NCI-H2029 treated with DMSO at 0.1 percent for 48 hours (cell line): ENCODE results near the gene BPIFB1.

Source experiments
- DNase-seq: peaks from one replicate; lab custom pipeline; 2025; lab: John Stamatoyannopoulos, UW

The BPIFB1 gene

DNA sequence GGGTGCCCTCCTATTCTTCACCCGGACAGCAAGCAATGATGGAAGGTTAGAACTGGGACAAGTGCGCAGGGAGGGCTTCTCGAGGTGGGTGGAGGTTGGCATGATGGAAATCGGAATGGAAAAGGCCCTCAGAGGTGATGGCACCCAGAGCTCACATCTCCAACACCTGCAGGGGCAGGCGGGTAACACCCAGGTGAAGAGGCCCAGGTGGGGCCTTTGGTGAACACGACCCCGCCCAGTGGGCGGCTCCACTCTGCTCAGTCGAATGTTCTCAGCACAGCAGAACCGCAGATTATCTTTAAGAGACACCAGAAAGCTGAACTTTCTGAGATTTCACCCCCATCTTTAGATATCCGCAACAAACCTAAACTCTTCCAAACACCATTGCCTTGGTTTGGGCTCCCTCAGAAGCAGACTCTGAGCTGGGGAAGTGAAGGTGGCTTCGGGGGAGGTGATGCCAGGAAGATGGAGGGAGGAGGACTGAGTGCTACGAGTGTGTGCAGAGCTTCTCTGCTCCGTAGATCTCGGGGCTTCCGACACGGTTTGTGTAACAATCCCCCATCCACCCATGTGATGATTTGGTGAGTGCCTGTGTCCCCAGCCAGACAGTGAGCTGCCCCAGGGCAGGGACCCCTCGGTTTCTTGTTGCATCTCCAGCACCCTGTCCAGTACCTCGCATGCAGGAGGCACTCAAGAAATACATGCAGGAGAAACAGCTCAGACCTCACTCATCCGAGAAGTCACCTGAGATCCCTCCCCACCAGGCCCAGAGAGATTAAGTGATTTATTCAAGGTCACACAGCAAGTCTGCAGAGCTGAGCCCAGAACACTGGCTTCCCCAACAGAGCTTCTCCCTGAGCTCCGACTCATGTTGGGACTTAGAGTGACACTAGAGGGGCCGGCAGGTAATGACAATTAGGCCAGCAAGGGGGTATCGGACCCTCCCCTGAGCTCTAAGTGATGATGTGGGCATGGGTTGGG lies 45.4 kb downstream of the BPIFB1 start:
- DNase-seq, result no peak

DNA sequence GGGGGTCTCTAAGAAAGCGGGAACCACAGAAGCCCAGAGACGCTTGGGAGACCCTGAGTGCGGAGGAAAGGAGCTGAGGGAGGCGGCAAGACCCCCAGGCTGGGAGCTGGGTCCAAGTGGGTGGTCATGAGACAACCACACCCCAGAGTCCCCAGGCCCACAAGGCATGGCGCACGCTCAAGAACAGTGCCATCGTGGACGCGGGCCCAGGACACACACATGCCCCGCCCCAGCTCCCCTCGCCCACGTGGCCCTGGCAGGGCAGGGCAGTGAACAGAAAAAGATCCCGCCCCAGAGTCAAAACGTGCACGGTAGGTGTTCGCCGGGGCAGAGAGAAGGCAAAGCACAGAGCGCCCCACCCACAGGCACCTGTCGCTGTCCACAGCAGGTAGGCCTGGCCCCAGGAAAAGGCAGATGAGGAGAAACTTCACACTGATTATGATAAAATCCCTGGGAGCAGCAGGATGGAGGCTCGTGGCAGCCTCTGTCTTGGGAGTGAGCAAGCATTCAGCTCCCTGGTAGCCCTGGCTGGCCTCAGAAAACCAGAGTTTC lies 50.0 kb downstream of the BPIFB1 start:
- no peak for DNase-seq

DNA sequence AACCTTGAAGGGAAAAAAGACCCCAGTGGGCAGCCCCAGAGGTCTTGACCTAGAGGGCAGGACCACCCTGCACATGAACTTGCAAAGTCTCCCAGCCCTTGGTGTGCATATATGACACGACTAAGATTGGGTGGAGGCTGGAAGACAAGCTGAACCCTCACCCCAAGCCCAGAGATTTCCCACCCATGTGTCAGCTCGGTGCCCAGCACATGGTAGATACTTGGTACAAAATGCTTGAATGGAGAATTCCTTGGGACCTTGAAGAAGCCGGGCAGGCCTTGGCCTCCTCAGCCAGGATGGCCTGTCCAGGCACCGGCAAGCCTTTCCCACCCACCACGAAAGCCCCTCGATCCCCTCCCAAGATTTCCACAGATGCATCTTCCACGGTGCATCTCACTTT lies 50.6 kb downstream of the BPIFB1 start:
- no peak for DNase-seq

DNA sequence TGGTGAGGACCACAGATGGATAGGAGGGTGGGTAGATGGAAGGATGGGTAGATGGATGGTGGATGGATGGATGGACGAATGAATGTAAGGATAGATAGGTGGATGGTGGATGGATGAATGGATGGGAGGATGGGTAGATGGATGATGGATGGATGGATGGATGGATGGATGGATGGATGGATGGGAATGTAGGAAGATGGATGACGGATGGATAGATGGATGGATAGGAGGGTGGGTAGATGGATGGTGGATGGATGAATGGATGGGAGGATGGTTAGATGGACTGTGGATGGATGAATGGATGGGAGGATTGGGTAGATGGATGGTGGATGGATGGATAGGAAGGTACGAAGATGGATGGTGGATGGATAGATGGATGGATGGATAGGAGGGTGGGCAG lies 51.1 kb downstream of the BPIFB1 start:
- no peak for DNase-seq

DNA sequence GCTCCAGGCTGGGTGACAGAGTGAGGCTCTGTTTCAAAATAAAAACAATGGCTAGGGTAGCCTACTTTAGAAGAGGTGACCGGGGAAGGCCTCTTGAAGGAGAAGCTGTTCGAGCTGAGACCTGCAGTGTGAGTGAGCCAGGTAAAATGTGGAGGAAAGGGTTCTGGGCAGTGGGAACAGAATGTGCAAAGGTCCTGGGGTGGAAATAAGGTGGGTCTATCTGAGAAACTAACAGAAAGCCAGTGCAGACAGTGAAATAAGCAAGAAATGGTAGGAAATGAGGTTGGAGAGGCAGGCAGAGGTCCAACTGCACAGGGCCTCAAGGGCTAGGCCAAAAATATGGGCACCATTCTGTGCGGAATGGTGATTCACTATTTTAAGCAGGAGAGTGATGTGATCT lies 53.4 kb downstream of the BPIFB1 start:
- no peak for DNase-seq

DNA sequence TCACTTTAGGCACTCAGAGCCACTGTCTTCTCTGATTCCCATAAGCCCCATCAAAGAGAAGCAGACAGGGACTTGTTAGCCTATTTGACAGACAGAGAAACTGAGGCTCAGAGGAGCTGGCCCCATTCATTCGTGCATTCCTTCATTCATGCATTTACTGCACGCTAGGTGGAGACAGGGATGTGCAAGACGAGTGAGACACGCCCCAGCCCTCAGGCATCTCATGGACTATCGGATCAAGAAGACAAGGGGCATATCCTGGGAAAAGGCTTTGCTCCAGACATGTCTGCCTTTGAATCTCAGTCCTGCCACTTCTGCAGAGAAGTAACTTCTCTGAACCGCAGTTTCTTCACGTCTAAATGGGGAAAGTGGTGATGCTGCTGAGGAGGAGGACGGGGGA lies 54.1 kb downstream of the BPIFB1 start:
- no peak for DNase-seq

DNA sequence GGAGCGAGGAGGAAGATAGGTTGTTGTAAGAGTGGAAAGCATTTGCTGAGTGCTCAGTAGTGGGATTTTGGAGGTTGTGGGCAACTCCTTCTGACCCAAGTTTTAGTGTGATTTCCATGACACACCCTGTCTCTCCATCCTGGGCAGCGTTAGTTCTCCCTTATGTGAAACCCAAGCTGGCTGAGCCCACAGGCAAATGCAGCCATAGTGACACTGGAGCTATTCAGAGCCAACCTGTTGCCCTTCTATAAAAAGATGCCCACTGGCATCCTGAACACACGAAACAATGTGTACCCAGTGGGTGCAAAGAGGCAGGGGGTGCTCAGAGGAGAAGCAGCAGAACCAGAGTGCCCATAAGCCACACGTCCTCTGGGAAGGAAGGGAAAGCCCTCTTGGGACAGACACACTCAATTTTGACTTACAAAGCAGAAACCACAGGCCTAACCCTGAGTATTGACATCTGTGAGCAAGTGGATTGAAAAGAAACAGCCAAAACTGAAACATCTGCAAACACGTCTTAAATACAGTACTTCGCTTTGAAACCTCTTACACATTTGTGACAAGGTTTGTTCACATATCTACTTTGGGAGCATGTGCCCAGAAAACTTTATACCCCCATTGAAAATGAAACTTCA lies 54.6 kb downstream of the BPIFB1 start:
- no peak for DNase-seq

DNA sequence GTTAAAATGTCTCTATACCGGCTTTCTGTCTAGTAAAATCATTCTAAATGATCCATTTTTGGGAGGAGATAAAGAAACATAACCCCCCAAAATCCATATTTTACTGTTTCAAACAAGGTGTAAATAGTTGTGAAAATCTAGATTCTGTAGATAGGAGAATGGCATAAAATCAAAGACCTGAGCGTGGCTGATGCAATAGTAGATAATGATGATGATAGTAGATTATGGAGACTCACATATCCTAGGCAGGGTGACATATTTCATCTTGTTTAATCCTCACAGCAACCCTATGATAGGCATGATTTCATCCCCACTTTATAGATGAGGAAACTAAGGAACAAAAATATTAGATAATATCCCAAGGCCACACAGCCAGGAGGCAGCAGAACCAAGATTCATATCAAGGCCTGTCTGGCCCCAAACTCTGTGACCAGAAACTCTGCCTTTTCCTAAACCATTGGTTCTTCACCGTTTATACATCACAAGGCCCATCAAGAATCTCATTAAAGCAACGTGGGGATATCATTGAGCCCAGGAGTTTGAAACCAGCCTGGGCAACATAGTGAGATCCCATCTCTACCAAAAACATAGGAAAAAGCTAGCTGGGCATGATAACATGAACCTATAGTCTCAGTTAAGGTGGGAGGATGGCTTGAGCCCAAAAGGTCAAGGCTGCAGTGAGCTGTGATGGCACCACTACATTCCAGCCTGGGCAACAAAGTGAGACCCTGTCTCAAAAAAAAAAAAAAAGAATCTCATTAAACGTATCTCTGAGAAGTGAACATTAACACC lies 55.6 kb downstream of the BPIFB1 start:
- DNase-seq, result no peak

DNA sequence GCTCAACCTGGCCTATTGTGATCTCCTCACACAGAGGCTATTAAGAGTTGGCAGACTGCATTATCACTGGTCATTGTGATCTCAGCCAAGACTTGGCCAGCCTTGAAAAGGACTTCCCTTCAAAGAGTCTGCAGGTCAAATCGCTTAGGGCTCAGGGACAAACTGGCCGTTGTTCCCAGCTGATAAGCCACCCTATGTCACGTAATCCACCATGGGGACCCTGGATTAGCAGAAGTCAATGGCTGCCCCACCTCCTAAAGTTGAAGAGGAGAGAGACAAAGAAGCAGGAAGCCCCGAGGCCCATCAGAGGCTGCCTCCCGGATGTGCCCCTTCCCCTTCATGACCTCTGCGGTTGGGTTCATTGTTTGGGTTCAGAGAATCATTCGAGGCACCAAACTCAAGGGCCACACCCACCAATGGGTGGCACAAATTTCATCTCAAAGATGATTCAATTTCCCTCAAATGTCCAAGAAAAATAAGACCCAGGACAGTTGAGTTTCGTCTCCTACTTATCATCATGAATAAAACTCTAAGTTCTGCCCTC lies 56.6 kb downstream of the BPIFB1 start:
- DNase-seq, result no peak

DNA sequence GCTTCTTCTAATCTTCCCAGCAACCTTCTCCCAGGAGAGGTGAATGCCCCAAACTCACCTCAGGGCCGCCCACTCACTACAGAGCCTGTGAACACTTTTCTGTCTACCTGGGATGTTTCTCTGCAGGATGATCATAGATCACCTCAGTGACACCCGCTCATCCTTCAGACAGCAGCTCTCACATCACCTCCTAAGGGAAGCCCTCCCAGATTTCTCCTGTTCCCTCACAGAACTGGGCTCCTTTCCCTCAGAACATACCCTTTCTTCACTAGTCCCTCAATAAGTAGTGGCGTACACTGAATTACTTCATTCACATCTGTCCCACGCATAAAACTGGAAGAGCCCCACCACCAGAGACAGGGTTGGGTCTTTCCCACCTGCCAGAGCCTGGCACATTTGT lies 60.5 kb downstream of the BPIFB1 start:
- DNase-seq, result no peak

DNA sequence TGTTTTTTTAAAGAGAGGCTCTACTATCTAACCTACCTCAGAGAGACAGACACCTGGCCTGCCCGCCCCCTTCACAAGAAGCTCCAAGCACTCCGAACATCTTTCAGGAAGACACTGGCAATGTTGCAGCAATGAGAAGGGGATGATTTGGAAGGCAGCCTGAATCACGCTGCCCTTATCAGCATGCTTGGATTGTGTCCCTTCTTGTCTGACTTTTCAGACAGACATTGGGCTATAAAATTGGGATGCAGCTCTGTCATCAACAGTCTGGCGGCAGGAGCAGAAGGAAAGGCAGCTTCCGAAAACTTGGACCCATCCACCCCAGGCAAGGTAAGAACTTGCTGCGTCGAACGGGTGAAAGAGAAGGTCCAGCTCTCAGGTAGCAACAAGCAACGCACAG lies 62.3 kb downstream of the BPIFB1 start:
- peak; percentile 33 for DNase-seq

DNA sequence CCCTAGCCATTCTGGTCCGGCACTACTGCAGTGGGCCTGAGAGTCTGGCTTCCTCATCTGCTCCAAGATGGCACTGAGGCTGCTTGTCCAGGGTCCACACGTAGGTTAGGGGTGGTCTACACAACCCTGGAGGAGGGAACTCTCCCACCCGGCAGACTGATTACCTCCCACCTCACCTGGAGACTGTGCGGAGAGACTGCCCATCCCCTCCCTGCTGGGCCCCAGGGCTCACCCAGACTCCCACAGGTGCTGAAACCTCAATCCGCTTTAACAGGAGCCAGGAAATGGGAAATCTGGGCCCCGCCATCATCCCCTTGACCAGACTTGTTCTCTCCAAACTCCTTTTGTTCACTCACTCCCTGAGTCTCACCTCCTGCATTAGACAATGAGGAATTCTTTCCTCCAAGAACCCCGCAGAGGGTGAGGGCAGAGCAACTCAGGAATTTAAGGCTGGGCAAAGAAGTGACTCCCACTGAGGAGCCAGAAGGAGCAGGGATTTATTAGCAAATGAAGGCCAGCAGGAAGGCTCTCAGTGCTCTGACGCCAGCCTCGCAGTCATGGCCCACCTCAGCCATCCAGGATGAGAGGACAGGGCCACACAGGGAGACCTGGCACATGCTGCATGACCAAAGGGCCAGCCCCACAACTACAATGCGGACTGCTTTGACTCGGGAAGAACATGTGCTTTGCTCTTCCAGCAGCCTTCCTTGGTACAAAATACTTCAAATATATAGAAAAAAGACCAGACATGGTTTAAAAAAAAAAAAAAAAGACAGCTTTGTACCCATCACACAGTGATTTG lies 65.3 kb downstream of the BPIFB1 start:
- no peak for DNase-seq

DNA sequence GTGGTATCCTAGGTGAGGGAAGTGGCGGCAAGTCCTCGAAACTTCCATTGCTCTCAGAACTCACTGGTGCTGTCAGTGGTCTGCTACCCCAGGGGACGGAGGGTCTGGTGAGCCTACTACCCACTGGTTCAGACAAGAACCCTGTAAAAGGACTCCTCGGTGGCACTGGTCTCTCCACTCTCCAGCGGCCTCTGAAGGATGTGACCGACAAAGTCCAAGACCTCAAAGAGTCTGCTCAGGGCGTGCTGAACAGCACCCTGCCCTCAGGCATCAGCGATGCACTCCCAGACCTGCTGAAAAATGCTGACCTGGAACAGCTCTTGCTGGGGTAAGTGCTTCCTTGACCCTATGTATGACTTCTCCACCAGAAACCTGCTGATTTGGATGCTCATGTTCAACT lies 66.5 kb downstream of the BPIFB1 start:
- no peak for DNase-seq

DNA sequence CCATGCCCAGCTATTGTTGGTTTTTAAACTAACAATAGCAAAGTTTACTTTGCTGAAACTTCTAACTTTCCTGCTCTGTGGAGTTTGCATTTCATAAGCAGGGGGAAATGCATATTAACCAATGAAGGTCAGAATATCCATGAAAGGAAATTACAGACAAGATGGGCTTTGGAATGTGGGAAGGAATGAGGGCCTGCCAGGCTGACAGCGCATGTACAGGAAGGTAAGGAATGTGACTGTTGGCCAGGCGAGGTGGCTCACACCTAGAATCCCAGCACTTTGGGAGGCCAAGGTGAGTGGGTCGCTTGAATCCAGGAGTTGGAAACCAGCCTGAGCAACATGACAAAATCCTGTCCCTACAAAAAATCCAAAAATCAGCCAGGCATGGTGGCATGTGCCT lies 68.7 kb downstream of the BPIFB1 start:
- DNase-seq, result no peak

DNA sequence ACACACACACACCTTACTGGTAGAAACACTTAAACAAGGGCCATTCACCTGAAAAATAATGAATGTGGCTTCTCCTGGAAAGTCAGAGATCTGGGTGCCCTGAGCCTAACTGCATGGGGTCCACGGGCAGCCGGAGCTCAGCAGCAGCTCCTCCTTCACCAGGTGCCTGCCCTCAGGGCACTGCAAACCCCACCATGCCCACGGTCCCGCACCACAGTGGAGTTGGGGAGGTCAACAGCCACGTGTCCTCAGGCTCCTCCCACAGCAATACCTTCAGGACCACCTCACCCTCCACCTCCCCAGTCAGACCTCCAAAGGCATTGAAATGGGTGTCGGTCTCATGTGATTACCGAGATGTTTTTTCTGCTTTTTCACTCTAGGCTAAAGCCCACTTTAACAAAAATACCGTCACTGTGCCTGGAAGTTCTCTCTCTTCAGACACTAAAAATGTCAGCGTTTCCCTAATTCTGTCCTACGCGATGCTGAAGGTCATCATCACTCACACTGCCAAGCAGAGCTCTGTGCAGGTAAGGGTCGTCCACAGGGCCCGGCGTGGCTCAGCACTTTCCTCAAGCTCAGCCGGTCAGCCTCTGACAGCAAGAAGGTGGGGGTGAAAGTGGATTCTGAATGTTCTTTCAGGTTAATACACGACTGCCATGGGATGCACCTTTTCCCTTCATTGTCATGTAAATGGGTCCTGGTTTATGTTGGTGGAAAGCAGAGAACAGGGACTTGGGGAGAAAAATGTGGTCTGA lies 69.4 kb downstream of the BPIFB1 start:
- DNase-seq, result no peak

DNA sequence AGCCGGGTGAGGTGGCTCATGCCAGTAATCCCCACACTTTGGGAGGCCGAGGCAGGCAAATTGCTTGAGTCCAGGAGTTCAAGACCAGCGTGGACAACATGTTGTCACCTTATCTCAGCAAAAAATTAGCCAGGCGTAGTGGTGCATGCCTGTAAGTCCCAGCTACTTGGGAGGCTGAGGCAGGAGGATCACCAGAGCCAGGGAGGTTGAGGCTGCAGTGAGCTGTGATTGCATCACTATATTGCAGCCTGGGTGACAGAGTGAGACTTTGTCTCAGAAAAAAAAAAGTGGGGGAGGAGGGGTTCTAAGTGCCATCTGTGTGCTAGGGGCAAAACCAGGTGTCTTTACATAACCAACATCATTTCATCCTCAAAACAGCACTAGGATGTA lies 70.0 kb downstream of the BPIFB1 start:
- DNase-seq, result no peak
